Stimulated activated CD8-positive, alpha-beta memory T cell treated with anti-CD3 and anti-CD28 coated beads, Interleukin-12 subunit alpha, Interleukin-12 subunit beta, amount 100 ng/mL, for 24 hours (primary cell): ENCODE data around the gene PARD3B.

Experiments used
- DNase-seq: peaks from one replicate; pipeline ENCODE4 v3.0.0-alpha.2; 2020; ENCODE audit errors: extremely low read depth

PARD3B gene

DNA sequence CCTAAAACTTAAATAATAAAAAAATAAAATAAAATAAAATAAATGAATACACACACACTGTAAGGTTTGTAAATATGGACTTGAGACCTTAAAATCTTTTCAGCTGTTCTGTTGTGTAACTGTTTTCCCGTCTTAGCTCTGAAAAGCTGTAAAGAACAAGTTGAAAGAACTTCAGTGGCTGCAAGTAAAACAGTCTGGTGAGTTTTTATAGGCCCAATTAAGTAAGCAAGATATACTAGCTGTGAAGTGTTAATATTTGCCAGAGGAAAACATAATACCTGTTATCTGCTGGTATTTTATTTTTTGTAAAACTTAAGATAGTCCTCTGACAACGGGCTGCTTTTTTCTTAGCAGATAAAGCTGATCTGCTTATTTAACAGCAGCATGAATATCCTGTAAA is 960.1 kb downstream of the PARD3B start:
- DNase-seq: no peak

GRCh38 chr2:205509655-205510054 is 964.4 kb downstream of the PARD3B start:
- no peak for DNase-seq

GRCh38 chr2:205510345-205510744 is 965.1 kb downstream of the PARD3B start:
- no peak for DNase-seq

DNA sequence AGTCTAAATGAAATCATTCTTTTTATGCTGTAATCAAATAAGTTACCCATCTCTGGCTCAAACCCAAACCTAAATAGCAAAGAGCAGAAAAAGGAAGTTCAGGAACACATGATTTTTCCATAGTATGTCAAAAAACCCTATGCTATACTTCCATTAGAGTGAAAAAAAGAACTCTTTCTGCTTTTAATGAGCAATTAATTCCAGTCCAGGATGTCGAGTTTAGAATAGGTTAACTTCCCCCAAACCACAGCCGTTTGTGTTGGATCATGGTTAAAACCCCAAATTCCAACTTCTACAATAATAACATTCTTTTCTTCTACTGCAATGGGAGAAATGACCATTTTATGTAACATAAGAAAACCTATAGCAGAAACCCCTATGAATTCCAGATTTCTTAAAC is 965.9 kb downstream of the PARD3B start:
- DNase-seq: no peak

GRCh38 chr2:205511641-205512040 is 966.4 kb downstream of the PARD3B start:
- no peak for DNase-seq

DNA sequence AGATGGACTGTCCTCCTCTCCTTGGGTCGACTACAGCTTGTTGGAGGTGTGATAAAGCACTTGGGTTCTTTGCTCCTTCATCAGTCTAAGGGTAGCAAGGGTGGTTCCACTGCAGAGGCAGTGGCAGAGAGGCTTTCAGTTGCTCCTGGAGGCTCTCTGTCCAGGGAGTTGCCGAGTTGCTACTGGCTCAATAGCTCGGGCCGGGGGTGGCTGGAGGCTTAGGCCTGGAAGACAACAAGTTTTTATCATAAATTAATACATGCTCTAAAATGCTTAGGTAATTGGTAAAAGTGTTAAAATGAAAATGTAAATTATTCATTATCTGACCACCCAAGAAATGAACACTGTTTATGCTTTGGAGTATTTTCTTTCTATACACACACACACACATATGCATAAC is 975.0 kb downstream of the PARD3B start:
- DNase-seq: no peak

- DNase-seq: no peak
Observed at GRCh38 chr2:205524656-205525055, 979.4 kb downstream of the PARD3B start.

DNA sequence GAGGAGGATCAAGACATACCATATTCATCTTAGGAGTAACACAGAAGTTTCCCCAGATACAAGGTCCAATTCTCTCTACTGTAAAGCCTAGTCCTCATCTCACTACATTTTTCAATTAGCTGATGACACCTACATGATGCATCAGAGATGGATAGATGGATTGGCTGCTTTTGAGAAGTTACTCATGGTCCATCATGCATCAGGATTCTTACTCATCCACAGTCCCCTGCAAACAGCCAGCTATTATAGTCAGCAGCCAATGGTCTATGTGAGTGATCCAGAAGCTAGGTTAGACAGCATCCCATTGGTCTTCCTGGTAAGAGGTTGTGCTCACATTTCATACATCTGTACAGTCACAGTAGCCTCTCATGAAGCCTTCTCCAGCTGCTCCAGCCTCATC is 982.5 kb downstream of the PARD3B start:
- no peak for DNase-seq

DNA sequence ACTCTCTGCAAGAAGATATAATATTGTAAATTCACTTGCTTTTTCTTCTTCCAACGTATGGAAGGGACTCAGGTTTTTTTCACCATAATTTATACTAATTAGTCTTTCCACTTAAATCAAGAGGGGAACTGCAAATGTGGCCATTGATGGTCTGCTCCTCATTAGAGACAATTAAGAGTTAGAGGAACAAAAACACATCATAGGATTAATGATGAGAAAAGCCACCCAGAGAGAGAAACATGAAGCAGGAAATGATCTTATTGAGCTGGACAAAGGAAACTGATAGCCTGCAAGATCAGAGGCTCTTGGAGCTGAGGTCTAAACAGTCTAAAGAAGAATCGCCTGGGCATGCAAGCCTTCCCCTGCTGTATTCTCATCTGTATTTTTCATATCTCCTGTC is 985.8 kb downstream of the PARD3B start:
- no peak for DNase-seq

DNA sequence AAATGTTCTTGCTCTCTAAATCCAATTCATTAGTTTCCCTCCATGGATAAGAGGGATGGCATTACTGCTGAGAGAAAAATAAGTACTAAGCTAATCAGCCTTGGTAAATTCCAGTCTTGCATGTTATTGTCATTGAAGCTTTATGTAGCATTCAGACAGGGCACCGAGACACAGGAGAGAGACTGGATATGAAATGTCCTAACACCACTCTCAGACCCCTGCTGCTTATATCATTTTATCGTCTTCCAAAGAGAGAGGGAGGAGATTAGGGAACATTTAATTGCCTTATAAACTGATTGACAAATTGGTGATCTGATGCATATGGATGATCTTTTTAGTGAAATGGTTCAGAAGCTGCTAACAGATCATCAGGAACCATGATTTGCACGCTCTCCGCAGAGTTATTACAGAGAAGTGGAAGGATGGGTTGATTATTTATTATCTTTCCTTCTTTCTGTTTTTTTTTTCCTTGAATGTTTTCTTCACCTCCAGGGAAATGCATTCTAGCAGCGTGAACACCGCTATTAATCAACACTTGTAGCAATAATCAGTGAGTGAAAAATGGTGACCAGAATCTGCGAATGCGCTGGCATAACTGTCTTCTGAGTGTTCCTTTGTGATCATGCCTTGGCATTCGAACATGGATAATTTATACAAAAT is 986.3 kb downstream of the PARD3B start:
- DNase-seq: no peak

DNA sequence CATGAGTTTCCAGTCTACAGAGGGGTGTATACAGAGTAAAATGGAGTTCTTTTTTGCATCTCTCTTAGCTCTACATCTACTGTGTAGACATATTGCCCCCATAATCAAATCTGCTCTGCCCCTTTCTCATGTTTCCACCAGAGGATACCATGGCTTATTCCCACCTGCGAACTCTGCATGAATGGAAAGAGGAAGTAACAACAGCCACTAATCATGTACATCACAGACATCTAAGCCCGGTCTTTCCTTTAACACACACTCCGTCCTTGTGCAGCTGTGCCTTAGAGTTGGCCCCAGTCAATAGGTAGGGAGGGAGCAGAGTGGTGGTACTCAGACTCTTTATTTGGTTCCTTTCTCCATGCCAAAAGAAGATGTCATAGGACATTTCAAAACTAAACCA is 989.7 kb downstream of the PARD3B start:
- DNase-seq: no peak

GRCh38 chr2:205539603-205540002 is 994.3 kb downstream of the PARD3B start:
- no peak for DNase-seq

DNA sequence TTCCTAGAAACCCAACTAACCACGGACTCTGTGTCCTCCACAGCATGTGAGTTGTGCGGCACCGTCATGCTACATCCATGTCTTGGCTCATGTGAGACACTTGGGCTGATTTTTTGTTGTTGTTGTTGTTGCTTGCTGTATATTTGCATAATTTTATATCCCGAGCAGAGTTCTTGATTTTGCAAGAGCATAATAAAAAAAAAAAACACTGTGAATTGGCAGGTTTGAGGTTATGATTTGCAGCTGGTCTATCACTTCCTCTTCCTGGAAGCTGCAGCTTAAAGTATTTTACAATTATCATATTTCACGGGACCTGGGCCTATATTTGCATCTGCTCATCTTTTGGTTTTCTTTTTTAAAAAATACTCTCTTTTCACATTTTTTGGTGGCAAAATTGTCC is 994.8 kb downstream of the PARD3B start:
- DNase-seq: no peak

- no peak for DNase-seq
Observed at GRCh38 chr2:205543262-205543843, 998.1 kb downstream of the PARD3B start.

DNA sequence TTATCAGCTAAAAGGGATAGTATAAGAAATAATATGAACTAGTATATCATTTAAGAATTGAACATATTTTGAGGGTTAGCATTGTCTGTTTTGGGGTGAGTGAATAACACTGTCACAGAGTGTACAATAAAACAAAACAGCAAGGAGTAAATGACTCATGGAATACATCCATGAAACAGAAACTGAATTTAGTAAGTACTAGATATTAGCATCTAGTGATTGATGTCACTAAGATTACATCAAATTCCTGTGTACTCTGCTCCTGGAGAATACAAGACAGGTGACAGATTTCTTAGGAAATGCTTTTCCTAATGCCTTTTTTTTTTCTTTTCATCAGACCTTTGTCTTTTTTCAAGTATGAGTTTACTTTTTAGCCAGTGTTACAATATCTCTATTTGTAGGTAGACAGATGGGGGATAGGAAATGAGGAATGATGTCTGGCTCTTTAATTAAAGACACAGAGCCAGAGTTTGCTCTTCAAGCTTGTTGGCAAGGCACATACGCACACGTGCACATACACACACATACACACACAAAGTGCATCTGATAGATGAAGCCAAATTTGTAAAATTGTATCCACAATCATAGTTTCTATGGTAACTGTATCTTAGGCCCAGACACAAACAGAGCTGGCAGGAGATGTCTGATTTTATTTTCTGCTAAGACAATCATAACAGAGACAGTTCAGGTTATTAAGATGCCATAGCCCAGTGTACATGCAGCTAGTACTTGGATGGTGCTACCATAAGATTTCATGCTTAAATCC is 998.8 kb downstream of the PARD3B start:
- no peak for DNase-seq

DNA sequence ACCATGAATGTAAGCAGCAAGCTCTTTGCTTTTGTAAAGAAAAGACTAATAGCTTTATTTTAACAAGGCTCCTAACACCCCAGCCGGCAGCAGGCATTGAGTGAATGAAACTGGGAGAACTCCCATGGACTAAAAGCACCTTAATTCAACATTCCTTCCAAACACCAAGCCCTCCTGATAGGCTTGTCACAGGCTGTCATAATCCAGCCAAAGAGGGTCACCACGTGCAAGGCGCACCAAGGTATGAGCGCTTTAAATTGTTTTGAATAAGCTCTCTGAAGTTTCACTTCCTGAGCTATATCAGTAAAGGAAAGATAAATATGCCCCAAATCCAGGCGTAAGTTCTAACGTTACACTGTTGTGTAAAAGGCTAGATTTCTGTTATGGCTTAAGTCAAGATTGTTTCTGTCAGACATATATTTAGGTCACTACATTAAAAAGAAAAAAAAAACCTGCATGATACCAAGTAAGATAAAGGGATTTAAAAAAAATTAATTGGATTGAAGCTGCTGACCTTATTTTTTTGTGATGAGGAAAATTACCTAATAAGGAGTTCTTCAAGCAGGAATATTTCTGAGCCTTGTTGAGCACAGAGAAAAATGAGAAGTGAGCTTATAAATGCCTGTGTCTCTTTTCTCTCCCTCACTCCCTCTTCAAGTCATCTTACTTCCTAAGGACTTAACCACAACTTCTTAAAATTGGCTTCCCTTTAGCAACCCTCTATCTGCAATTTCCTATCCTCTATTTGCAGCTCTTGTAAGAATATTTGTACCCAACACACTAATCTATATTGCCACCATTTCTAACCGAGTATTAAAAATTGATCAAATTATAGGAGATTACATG is 1000.9 kb downstream of the PARD3B start:
- no peak for DNase-seq

GRCh38 chr2:205555566-205556230 is 1010.4 kb downstream of the PARD3B start:
- DNase-seq: no peak

DNA sequence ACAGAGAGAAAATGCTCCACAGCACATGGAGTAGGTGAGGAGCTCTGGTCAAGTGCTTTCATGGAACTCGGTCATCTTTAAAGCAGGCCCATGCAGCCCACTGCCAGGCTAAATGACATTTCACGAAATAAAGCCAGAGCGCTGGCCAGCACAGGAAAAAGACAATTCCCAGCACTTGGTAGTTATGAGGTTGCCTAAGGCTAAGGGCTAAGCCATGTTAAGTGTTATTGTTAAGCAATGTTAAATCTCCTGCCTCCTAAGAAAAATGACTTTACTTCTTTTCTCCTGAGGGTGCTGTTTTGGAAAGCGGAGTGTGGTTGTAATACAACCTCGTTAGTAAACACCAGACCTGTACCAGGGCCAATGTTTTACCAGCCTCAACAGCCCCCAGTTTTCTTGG is 1011.1 kb downstream of the PARD3B start:
- no peak for DNase-seq

GRCh38 chr2:205556841-205557539 is 1011.7 kb downstream of the PARD3B start:
- no peak for DNase-seq

GRCh38 chr2:205557873-205558272 is 1012.6 kb downstream of the PARD3B start:
- no peak for DNase-seq

GRCh38 chr2:205561441-205561840 is 1016.2 kb downstream of the PARD3B start:
- DNase-seq: no peak
